ENCODE data around the gene RASGRF1.

The RASGRF1 gene

DNA sequence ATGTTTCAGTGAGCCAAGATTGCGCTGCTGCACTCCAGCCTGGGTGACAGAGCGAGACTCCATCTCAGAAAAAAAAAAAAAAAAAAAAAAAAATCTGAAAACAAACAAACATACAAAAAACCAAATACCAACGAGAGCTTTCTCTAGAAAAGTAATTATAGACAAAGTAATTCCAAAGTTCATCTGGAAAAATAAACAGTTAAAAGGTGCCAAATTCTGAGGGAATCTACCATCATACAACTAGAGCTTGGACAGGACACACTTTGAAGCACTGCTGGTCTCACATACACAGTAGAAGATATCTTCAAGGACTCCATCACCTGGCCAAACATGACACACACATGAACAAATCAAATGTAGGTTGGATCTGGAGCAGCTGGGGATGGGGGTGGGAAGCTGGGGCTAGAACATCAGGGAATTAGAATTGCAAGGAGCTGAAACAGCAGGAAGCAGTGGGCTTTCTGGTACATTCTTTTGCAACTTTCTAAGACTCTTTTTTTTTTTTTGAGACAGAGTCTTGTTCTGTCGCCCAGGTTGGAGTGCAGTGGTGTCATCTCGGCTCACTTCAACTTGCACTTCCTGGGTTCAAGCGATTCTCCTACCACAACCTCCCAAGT lies 104.6 kb downstream of the RASGRF1 start:
- DNase-seq, result no peak

DNA sequence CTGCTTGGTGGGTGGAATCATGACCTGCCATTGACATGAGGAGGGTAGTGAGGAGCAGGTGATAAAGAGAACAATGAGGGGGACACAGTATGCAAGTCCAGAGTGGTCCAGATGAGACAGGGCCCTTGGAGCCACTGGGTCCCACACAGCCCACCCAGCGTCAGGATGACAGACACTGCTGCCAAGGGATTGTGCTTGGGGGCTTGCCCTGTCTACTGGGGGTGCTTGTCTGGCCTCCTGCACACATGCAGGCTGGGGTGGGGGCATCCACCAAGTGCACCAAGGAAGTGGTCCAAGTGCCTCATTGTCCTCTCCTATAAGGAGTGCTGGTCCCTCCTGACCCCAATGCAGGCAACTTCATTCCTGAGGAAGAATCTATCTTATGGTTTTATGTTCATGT lies 106.5 kb downstream of the RASGRF1 start:
- DNase-seq, result no peak

DNA sequence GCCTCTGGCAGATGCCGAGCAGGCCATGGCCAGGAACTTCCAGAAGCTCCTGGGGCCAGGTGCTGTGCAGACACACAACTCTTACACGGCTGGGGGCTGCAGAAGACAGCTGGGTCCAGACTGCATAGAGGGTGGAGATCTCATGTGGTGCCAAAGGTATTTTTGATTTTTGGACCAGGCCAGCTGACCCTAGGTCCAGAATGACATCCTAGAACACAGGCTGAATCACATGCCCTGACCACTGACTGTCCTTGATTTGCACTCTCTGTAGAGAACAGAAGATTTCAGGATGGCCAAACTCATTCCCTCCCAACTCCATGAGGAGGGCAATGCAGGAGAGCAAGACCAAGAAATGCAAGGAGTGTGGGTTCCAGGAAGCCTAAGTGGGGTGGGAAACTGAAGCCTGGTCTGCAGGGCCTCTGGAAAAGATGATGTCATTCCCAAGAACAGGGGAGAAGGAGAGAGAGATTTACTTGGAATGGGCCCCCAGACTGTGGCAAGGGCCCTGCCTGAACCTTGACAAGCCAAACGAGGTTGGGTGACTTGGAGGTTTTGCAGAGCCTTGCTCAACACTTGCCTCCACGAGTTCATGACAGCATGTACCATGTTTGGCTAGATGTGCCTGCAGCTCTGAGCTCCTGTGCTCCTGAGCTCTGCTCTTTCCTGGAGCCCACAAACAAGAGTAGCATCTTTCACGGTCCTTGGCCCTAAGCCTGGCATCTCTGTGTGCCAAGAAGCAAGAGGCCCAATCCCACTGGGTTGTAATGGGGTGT lies 107.2 kb downstream of the RASGRF1 start:
- no peak for DNase-seq

DNA sequence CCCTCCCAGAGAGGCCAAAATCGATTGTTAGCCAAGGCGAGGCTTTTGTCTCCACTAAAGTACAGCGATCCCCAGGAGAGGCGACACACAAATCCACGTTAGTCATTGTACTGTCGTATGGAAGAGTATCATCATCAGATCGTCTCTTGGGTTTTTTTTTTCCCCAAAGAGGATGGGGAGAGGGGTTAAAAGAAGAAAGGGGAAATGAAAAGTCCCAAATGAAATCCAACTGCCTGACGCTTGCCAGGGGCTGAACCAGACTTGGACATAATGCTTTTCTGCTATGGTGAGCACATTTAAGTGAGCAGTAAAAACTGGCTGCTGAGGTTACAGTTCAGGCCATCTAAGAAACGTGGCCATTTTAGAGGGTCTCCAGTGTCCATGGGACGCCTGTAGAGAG lies 107.8 kb downstream of the RASGRF1 start:
- DNase-seq, result no peak

GRCh38 chr15:78981532-78982313 lies 108.9 kb downstream of the RASGRF1 start:
- no peak for DNase-seq

DNA sequence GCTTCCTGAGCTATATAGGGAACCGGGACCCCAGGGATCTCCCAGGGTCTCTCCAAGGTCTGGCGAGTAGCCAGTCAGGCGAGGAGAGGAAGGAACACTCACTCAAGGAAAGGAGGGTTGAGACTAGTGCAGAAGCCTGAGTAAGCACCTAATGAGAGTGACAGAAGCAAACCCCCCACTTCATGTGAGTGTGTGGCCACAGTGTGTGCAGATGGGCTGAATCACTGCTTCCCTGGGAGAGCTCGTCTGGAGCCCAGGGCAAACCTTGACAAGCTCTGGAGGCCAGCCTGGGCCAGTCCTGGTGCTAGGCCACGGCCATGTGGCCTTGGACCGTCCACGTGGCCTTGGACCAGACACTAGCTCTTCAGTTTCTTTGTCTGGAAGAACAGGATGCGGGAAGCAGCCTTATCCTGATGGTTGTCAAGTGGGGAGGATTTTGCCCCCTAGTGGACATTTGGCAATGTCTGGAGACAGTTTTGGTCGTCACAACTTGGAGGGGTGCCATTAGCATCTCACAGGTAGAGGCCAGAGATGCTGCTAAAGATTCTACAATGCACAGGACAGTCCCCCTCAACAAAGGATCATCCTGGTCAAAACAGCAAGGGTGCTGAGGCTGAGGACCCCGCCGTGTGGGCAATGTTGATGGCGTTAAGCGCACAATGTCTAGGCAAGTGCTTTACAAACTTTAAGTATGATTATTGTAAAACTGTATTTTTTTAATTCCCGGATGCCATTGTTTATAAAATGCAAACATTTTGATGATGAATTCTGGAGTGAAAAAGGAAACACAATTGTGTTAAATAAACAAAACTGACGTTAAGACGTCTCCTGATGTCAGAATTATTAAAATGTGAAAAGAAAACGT lies 110.9 kb downstream of the RASGRF1 start:
- no peak for DNase-seq

- DNase-seq, result no peak
Measured at GRCh38 chr15:78978601-78979179, 111.9 kb downstream of the RASGRF1 start.

DNA sequence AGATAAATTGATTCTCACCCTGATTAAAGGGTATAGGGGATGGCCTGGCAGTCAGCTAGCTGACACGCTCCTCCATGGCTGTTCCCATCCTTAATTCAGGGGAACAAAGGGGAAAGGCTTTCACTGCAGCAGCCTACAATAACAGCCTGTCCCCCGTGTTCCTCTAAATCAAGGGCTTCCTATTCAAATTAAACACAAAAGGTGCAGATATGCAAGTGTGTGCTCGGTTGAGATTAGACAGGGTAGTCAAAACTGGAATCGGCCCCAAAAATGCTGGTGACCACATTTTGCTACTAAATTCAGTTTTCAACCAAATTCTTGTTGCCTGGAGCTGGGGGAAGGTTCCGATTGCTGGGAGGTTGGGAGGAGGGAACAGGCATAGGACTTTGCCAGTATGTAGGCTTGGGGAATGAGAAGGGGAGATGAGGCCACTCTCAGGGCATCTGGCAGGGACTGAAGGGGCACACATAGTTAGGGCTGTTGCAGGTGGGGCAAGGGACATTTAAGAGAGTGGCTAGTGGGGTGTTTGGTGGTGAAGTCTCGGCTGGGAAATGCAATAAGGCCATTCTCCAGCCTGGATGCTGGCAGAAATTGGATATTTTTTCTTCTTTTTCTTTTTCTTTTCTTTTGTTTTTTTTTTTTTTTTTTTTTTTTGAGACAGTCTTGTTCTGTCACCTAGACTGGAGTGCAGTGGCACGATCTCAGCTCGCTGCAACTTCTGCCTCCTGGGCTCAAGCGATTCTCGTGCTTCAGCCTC lies 112.8 kb downstream of the RASGRF1 start:
- DNase-seq, result no peak

DNA sequence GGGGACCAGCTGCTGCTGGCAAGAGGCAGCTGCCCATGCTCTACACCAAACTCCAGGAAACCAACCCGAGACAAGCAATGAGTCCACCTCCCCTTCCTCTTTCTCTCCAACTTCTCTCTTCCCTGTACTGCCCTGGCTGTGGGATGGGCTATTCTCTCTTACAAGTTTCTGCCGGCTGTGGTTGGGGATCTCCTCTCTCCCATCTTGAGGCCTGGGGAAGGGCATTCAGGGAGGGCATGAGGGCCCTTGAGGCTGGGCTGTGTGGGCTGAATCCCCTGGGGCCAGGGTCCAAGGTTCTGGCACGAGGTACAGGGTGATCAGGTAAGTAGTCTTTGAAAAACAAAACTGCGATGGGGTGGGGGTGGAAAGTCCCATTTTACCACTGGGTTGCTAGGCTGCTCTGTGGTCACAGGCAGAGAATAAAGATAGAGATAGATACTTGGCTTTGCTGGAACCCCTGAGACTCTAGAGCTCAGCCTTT lies 113.4 kb downstream of the RASGRF1 start:
- peak; percentile 39 for DNase-seq

- DNase-seq, result no peak
Measured at GRCh38 chr15:78976691-78977090, 113.9 kb downstream of the RASGRF1 start.

- DNase-seq, result no peak
Measured at GRCh38 chr15:78974272-78974918, 116.2 kb downstream of the RASGRF1 start.

DNA sequence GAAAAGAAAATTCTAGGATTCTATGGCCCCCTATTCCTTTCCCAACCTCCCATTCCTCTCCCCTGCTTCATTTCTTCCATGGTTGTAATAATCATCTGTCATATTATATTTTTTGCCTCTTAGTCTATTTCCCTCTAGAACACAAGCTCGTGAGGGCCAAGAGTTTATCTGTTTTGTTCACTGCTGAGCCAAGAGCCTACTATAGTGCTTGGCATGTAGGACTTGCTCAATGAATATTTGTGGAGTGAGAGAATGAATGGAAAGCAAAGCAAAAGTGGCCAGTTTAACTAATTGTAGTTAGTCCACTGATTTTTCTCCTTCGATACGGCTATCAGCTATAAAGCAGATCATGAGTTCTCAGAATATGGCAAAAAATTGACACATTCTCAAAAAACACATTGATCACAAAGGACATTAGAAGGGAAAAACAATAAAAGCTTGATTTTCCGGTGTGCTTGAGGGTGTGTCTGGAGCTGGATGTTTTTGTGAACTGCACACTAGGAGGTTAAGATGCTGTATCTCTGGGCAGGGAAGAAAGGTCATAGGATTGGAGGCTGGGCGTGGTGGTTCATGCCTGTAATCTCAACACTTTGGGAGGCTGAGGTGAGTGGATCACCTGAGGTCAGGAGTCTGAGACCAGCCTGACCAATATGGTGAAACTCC lies 120.8 kb downstream of the RASGRF1 start:
- DNase-seq, result no peak

GRCh38 chr15:78968539-78969271 lies 121.9 kb downstream of the RASGRF1 start:
- no peak for DNase-seq

- no peak for DNase-seq
Measured at GRCh38 chr15:78968114-78968513, 122.5 kb downstream of the RASGRF1 start.

- no peak for DNase-seq
Measured at GRCh38 chr15:78960308-78960707, 130.3 kb downstream of the RASGRF1 start.

DNA sequence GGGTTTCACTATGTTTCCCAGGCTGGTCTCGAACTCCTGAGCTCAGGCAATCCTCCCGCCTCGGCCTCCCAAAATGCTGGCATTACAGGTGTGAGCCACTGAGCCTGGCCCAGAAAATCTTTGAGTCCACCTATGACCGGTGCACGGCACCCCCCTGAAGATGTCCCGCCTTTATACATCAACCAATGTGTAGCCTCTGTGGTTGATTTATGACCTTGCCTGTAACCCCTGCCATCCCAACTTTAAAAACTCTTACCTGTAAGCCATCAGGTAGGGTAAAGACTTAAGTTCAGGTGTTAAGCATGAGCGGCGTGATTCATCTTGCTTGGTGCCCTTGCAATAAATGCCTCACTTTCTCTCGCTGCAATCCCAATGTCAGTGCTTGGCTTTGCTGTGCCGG lies 131.2 kb downstream of the RASGRF1 start:
- DNase-seq, result no peak

DNA sequence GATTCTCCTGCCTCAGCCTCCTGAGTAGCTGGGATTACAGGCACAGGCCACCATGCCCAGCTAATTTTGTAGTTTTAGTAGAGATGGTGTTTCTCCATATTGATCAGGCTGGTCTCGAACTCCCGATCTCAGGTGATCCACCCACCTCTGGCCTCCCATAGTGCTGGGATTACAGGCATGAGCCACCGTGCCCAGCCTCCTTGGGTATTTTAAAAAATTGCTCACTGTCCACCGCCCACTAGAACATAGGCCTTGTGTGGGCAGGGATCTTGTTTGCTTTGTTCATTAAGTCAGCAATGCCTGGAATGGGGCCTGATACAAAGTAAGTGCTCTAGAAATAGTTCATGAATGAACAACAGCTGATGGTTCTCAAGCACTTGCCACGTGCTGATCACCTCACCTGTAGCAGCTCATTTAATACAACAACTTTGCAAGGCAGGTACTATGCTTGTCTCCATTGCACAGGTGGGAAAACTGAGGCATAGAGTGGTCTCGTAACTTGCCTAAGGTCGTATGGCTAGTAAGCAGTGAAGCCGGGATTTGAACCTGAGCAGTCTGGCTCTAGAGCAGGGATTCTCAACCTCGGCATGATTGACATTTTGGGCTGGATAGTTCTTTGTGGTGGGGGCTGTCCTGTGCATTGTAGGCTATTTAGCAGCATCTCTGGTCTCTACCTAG lies 133.0 kb downstream of the RASGRF1 start:
- no peak for DNase-seq

DNA sequence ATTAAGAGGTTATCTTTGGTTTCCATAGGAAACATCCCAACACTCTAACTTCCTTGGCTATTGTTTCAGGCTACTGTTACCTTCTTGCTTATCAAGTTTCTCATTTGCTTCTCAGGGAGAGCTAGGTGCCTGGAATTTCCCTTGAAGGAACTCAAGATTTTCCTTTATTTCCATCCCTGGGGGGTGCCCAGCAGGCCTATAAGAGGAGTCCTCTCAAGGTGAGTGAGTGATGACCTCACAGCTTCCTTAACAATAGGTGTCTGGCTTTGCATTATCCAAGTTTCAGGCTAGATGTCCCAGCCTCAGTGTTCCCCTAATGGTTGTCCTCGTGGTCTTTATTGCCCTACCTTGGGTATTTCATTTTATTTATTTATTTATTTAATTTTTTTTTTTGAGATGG lies 133.6 kb downstream of the RASGRF1 start:
- no peak for DNase-seq

DNA sequence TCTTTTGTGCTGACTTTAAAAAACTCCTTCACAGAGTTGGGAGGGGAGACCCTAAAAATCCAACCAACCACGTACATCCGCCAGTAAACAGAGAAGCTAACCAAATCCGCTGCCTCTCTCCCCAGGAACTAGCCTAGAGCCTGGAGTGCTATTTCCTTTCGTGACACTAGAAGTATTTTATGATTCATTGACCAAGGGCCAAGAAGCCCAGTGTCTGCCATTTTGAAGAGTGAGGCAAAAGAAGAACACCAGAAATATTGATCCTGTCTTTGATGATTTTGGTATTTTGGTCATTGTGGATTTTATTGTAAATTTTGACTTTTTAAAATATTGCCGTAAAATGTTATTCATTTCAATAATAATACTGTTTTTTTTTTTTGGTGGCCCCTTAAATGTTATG lies 135.2 kb downstream of the RASGRF1 start:
- no peak for DNase-seq

Measured in CD4-positive, alpha-beta T cell treated with Interleukin-15 for 1 hour (primary cell).